K562 (cell line): Measurements from ENCODE around the gene LCN15. TPM values are rescaled to one million over a fixed set of nuclear protein-coding genes. Genes with fewer than 3 reads are reported as not detected.
A peak's percentile ranks its signal among the peaks of the same experiment; 100 is the strongest.

Source experiments
- KLF6 ChIP-seq: fragments of 250-450 bp; sonication (Bioruptor Pico); IDR thresholded peaks from 2 replicates; pipeline ENCODE4 v1.4.0; 2020; ENCODE audit warnings: mild to moderate bottlenecking, moderate library complexity, borderline replicate concordance
- RNF2 ChIP-seq: sonication (generic); IDR thresholded peaks from 2 replicates; pipeline ENCODE4 v1.6.1; 2016
- polyA plus RNA-seq, 8 experiments: library from polyadenylated mRNA; depleted of rRNA in 4 of 8; stranded (reverse) in 5 of 8; unstranded in 3 of 8; fragments of >200 nt; fragmentation: Nextera tagmentation in 2 of 8; fragmentation: Illumina TruSeq in 1 of 8; extraction: Ambion mirVana in 2 of 8; extraction: Trizol in 1 of 8; gene quantifications; 2 replicates each; pipeline versions ENCODE4 v1.2.1 to v1.2.3, GENCODE V29; 2011 to 2014; ENCODE audit warnings: inconsistent platforms in 1 of 8, missing spikeins in 1 of 8
- total RNA-seq, 7 experiments: library from RNA; depleted of rRNA in 6 of 7; stranded (reverse); fragments of >200 nt in 6 of 7; fragmentation: Illumina TruSeq in 2 of 7; extraction: Trizol in 2 of 7; gene quantifications; 2 replicates each; pipeline versions ENCODE4 v1.2.1 to v1.2.3, GENCODE V29; 2011 to 2021; ENCODE audit warnings: low replicate concordance in 1 of 7
- TF ChIP-seq, protein P1 (sequence below): fragments of 200-600 bp; sonication (generic); IDR thresholded peaks from one replicate; pipeline ENCODE4 v1.6.1; 2012; ENCODE audit warnings: mild to moderate bottlenecking, low read depth, low read length, inconsistent platforms

LCN15 gene
- total and polyA plus RNA-seq, 9 of the 15 experiments (the other 6 are each of a cell fraction or from before 2014, with no cell fraction given), result 0.66 TPM; not detected in 8

- TF ChIP-seq, protein P1, sequence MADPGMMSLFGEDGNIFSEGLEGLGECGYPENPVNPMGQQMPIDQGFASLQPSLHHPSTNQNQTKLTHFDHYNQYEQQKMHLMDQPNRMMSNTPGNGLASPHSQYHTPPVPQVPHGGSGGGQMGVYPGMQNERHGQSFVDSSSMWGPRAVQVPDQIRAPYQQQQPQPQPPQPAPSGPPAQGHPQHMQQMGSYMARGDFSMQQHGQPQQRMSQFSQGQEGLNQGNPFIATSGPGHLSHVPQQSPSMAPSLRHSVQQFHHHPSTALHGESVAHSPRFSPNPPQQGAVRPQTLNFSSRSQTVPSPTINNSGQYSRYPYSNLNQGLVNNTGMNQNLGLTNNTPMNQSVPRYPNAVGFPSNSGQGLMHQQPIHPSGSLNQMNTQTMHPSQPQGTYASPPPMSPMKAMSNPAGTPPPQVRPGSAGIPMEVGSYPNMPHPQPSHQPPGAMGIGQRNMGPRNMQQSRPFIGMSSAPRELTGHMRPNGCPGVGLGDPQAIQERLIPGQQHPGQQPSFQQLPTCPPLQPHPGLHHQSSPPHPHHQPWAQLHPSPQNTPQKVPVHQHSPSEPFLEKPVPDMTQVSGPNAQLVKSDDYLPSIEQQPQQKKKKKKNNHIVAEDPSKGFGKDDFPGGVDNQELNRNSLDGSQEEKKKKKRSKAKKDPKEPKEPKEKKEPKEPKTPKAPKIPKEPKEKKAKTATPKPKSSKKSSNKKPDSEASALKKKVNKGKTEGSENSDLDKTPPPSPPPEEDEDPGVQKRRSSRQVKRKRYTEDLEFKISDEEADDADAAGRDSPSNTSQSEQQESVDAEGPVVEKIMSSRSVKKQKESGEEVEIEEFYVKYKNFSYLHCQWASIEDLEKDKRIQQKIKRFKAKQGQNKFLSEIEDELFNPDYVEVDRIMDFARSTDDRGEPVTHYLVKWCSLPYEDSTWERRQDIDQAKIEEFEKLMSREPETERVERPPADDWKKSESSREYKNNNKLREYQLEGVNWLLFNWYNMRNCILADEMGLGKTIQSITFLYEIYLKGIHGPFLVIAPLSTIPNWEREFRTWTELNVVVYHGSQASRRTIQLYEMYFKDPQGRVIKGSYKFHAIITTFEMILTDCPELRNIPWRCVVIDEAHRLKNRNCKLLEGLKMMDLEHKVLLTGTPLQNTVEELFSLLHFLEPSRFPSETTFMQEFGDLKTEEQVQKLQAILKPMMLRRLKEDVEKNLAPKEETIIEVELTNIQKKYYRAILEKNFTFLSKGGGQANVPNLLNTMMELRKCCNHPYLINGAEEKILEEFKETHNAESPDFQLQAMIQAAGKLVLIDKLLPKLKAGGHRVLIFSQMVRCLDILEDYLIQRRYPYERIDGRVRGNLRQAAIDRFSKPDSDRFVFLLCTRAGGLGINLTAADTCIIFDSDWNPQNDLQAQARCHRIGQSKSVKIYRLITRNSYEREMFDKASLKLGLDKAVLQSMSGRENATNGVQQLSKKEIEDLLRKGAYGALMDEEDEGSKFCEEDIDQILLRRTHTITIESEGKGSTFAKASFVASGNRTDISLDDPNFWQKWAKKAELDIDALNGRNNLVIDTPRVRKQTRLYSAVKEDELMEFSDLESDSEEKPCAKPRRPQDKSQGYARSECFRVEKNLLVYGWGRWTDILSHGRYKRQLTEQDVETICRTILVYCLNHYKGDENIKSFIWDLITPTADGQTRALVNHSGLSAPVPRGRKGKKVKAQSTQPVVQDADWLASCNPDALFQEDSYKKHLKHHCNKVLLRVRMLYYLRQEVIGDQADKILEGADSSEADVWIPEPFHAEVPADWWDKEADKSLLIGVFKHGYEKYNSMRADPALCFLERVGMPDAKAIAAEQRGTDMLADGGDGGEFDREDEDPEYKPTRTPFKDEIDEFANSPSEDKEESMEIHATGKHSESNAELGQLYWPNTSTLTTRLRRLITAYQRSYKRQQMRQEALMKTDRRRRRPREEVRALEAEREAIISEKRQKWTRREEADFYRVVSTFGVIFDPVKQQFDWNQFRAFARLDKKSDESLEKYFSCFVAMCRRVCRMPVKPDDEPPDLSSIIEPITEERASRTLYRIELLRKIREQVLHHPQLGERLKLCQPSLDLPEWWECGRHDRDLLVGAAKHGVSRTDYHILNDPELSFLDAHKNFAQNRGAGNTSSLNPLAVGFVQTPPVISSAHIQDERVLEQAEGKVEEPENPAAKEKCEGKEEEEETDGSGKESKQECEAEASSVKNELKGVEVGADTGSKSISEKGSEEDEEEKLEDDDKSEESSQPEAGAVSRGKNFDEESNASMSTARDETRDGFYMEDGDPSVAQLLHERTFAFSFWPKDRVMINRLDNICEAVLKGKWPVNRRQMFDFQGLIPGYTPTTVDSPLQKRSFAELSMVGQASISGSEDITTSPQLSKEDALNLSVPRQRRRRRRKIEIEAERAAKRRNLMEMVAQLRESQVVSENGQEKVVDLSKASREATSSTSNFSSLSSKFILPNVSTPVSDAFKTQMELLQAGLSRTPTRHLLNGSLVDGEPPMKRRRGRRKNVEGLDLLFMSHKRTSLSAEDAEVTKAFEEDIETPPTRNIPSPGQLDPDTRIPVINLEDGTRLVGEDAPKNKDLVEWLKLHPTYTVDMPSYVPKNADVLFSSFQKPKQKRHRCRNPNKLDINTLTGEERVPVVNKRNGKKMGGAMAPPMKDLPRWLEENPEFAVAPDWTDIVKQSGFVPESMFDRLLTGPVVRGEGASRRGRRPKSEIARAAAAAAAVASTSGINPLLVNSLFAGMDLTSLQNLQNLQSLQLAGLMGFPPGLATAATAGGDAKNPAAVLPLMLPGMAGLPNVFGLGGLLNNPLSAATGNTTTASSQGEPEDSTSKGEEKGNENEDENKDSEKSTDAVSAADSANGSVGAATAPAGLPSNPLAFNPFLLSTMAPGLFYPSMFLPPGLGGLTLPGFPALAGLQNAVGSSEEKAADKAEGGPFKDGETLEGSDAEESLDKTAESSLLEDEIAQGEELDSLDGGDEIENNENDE, result no peak
- 0 out of 2 replicates have a peak, but pooled peaks have one; percentile 26 for TF ChIP-seq RNF2
- TF ChIP-seq KLF6 (CRISPR knock-in tag), result peak; percentile 53; the same call in 1 of the 2 replicates
Measured at GRCh38 chr9:136807281-136808074, 43.2 kb upstream of the LCN15 start, which contains the start of gene RABL6 (continued).
